Measurements from ENCODE around the gene PLCH1. TPM values are rescaled to one million over a fixed set of nuclear protein-coding genes. Genes with fewer than 3 reads are reported as not detected.

Gene PLCH1
- total RNA-seq, 1 experiment from 2014 or later: 0.12 TPM

DNA sequence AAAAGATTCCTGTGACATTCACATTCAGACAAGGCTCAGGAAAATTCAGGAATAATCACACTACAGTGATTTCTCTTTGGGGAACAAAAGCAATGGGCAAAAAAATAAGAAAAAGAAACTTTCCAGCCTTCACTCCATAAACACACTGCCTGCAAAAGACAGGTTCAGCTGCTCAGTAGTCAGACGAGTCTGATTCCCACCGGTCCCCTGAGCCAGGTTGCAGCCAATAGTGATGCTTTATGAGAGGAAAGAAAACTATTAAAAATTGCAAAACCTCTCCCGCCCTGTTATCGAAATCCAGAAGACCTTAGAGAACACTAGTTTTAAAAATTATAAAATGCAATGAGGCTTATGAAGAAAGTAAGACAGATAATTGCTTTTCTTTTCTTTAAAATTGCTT is 8.5 kb downstream of the PLCH1 start:
- Mint-ChIP-seq H3K36me3 (ENCODE audit: insufficient read depth, unreplicated experiment) (no peaks in the 10 kb centered on the region), H3K4me3 (ENCODE audit: unreplicated experiment) (no peak overlapping the region), H3K9me3 (ENCODE audit: unreplicated experiment) (no peaks in the 10 kb centered on the region), H3K27ac (ENCODE audit: low read depth, unreplicated experiment) (no peak overlapping the region), H3K27me3 (ENCODE audit: insufficient read depth, unreplicated experiment) (no peaks in the 10 kb centered on the region), H3K4me1 (ENCODE audit: insufficient read depth, unreplicated experiment) (no peaks in the 10 kb centered on the region)
- CTCF ChIA-PET: interaction anchor here (0.7 to 1.0 kb wide), 2 partner anchors 12 to 93 kb away, joined by 3 read pairs; no protein-coding TSS in a partner anchor
- DNase-seq (ENCODE audit: unreplicated experiment): no peak
- TF ChIP-seq, protein P1, sequence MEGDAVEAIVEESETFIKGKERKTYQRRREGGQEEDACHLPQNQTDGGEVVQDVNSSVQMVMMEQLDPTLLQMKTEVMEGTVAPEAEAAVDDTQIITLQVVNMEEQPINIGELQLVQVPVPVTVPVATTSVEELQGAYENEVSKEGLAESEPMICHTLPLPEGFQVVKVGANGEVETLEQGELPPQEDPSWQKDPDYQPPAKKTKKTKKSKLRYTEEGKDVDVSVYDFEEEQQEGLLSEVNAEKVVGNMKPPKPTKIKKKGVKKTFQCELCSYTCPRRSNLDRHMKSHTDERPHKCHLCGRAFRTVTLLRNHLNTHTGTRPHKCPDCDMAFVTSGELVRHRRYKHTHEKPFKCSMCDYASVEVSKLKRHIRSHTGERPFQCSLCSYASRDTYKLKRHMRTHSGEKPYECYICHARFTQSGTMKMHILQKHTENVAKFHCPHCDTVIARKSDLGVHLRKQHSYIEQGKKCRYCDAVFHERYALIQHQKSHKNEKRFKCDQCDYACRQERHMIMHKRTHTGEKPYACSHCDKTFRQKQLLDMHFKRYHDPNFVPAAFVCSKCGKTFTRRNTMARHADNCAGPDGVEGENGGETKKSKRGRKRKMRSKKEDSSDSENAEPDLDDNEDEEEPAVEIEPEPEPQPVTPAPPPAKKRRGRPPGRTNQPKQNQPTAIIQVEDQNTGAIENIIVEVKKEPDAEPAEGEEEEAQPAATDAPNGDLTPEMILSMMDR (IDR thresholded peaks at IDR 0.05; ENCODE audit: unreplicated experiment): no peak
- BruUV-seq (replicated peaks): no TSS peak
- POLR2A ChIA-PET: no interaction called here
- intact Hi-C loops (cut with micrococcal nuclease): no loop called here

GRCh38 chr3:155730843-155731242 is 14.0 kb downstream of the PLCH1 start:
- DNase-seq (ENCODE audit: unreplicated experiment): no peak
- H3K4me3 Mint-ChIP-seq (ENCODE audit: unreplicated experiment): no peak overlapping the region
- ChIA-PET CTCF (interaction anchor here (0.6 to 0.8 kb wide), 3 partner anchors 24 to 314 kb away, joined by 3 read pairs; no protein-coding TSS in a partner anchor), POLR2A (no interaction called here)
- no TSS peak for BruUV-seq (replicated peaks)
- no peaks in the 10 kb centered on the region for H3K36me3 Mint-ChIP-seq (ENCODE audit: insufficient read depth, unreplicated experiment)
- H3K27me3 Mint-ChIP-seq (ENCODE audit: insufficient read depth, unreplicated experiment): no peaks in the 10 kb centered on the region
- TF ChIP-seq, protein P1 (IDR thresholded peaks at IDR 0.05; ENCODE audit: unreplicated experiment): no peak
- no peaks in the 10 kb centered on the region for H3K9me3 Mint-ChIP-seq (ENCODE audit: unreplicated experiment)
- H3K27ac Mint-ChIP-seq (ENCODE audit: low read depth, unreplicated experiment): no peak overlapping the region
- intact Hi-C loops (cut with micrococcal nuclease): no loop called here
- H3K4me1 Mint-ChIP-seq (ENCODE audit: insufficient read depth, unreplicated experiment): no peaks in the 10 kb centered on the region

DNA sequence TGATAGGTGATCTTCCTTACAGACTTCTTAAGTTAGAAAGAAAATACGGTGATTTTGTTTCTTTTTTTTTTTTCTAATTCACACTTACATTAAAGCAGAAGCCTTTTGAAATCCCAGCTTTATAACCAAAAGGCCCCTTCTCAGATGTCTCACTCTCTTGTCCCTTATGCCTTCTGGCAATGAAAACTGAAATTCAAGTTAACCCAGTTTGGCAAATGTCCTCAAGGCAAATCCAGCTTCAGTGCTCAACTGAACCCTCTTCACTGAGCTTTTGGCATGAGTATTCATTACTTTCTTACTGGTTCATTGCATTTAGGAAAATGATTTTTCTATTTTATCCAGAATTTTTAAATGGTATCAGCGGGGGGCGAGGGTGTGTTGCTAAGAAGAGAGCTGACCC is 17.0 kb downstream of the PLCH1 start:
- intact Hi-C loops (cut with micrococcal nuclease): no loop called here
- ChIA-PET CTCF (interaction anchor here (0.7 kb wide), 1 partner anchor 11 kb away, joined by 3 read pairs; no protein-coding TSS in a partner anchor), POLR2A (no interaction called here)
- BruUV-seq (replicated peaks): no TSS peak
- DNase-seq (ENCODE audit: unreplicated experiment): no peak
- Mint-ChIP-seq H3K4me3 (ENCODE audit: unreplicated experiment) (no peak overlapping the region), H3K27me3 (ENCODE audit: insufficient read depth, unreplicated experiment) (no peaks in the 10 kb centered on the region), H3K27ac (ENCODE audit: low read depth, unreplicated experiment) (no peak overlapping the region), H3K9me3 (ENCODE audit: unreplicated experiment) (no peaks in the 10 kb centered on the region), H3K4me1 (ENCODE audit: insufficient read depth, unreplicated experiment) (no peaks in the 10 kb centered on the region), H3K36me3 (ENCODE audit: insufficient read depth, unreplicated experiment) (no peaks in the 10 kb centered on the region)
- TF ChIP-seq, protein P1 (IDR thresholded peaks at IDR 0.05; ENCODE audit: unreplicated experiment): no peak

DNA sequence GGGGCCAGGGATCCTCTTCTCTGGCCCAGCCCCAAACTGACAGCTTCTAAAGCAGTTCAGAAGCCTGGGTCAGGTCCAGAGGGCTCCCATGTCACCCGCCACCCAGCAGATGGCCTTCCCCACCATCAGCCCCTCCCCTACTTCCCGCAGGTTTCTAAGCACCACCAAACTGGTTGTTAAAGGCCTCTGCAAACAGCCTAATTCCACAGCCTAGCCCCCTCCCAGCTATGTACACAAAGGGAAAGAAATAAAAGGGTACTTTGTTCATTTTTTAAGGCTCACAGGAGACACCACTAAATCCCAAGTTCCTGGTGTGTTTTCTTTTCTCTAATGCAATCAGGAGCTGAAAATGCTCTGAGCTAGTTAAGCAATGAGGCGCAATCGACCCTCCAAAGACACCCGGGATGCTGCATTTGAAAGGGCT is 30.6 kb downstream of the PLCH1 start:
- no peaks in the 10 kb centered on the region for H3K36me3 Mint-ChIP-seq (ENCODE audit: insufficient read depth, unreplicated experiment)
- H3K4me3 Mint-ChIP-seq (ENCODE audit: unreplicated experiment): no peak overlapping the region
- ChIA-PET CTCF (interaction anchor here (2.2 kb wide), 1 partner anchor 12 kb away, joined by 15 read pairs; no protein-coding TSS in a partner anchor), POLR2A (no interaction called here)
- DNase-seq (ENCODE audit: unreplicated experiment): no peak
- TF ChIP-seq, protein P1 (IDR thresholded peaks at IDR 0.05; ENCODE audit: unreplicated experiment): no peak
- no peaks in the 10 kb centered on the region for H3K4me1 Mint-ChIP-seq (ENCODE audit: insufficient read depth, unreplicated experiment)
- BruUV-seq (replicated peaks): no TSS peak
- no peak overlapping the region for H3K27ac Mint-ChIP-seq (ENCODE audit: low read depth, unreplicated experiment)
- H3K27me3 Mint-ChIP-seq (ENCODE audit: insufficient read depth, unreplicated experiment): no peaks in the 10 kb centered on the region
- intact Hi-C loops (cut with micrococcal nuclease): no loop called here
- H3K9me3 Mint-ChIP-seq (ENCODE audit: unreplicated experiment): no peaks in the 10 kb centered on the region
